GM19372 (cell line): ENCODE results near the gene YTHDC1.
A peak's percentile ranks its signal among the peaks of the same experiment; 100 is the strongest.
"Not testable (repeated sequence)": the region's sequence is repeated elsewhere in the genome, so short reads cannot be mapped to it uniquely, and the experiment has no call there.

Experiments
- ATAC-seq: cut with Tn5 transposase; IDR thresholded peaks from one replicate; pipeline ENCODE4 v1.9.1; 2021; ENCODE audit warnings: mild to moderate bottlenecking, low read depth, moderate library complexity; ENCODE audit not compliant: unreplicated experiment

YTHDC1 gene

GRCh38 chr4:68349649-68350360, at the start of gene YTHDC1:
TSS of gene YTHDC1 (minus strand) at chr4:68350090. CDS start at chr4:68349753, 337 bp downstream.
- ATAC-seq: peak; percentile 97

- no peak for ATAC-seq
These were observed 49.4 kb upstream of the YTHDC1 start for GRCh38 chr4:68399306-68399705.

GRCh38 chr4:68396756-68397155, 46.9 kb upstream of the YTHDC1 start:
- ATAC-seq: no peak

GRCh38 chr4:68391436-68391835, 41.5 kb upstream of the YTHDC1 start:
- ATAC-seq: no peak

- ATAC-seq: no peak
These were observed 40.5 kb upstream of the YTHDC1 start for GRCh38 chr4:68390205-68390935.

GRCh38 chr4:68389386-68389913, 39.6 kb upstream of the YTHDC1 start:
- ATAC-seq: not testable (repeated sequence)

GRCh38 chr4:68388347-68388865, 38.5 kb upstream of the YTHDC1 start:
- no peak for ATAC-seq

- ATAC-seq: no peak
These were observed 35.4 kb upstream of the YTHDC1 start for GRCh38 chr4:68385267-68385666.

- no peak for ATAC-seq
These were observed 33.2 kb upstream of the YTHDC1 start for GRCh38 chr4:68383115-68383514.

GRCh38 chr4:68378226-68378625, 28.3 kb upstream of the YTHDC1 start:
- no peak for ATAC-seq

- ATAC-seq: peak; percentile 95
These were observed 26.0 kb upstream of the YTHDC1 start for GRCh38 chr4:68375667-68376559.

- ATAC-seq: no peak
These were observed 23.6 kb upstream of the YTHDC1 start for GRCh38 chr4:68373513-68373912.

GRCh38 chr4:68372588-68372987, 22.7 kb upstream of the YTHDC1 start:
- no peak for ATAC-seq

GRCh38 chr4:68369142-68369805, 19.4 kb upstream of the YTHDC1 start:
- ATAC-seq: no peak

- ATAC-seq: no peak
These were observed 18.8 kb upstream of the YTHDC1 start for GRCh38 chr4:68368691-68369131.

- no peak for ATAC-seq
These were observed 17.9 kb upstream of the YTHDC1 start for GRCh38 chr4:68367835-68368234.

- no peak for ATAC-seq
These were observed 16.7 kb upstream of the YTHDC1 start for GRCh38 chr4:68366600-68366999.

GRCh38 chr4:68365068-68365467, 15.2 kb upstream of the YTHDC1 start:
- no peak for ATAC-seq

GRCh38 chr4:68361146-68361589, 11.3 kb upstream of the YTHDC1 start:
- no peak for ATAC-seq
